ENCODE measurements around the gene GRIK5.

The GRIK5 gene

DNA sequence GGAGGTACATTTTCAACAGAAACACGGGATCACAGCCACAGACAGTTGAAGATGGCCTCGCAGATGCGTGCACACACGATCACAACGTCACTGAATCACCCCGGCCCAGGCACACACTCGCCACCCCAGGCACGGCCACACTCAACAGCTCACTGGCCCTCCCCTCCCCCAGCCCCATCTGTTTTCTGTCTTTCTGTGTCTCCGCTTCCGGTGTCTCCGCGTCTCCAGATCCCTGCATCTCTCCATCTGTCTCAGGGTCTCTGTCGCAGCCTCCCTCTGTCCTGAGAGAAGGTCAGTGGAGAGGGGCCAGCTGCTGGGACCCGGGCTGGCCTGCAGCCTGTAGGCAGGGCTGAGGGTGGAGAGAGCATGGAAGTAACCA is 72.2 kb downstream of the GRIK5 start (continued):
- TF ChIP-seq, protein P1, sequence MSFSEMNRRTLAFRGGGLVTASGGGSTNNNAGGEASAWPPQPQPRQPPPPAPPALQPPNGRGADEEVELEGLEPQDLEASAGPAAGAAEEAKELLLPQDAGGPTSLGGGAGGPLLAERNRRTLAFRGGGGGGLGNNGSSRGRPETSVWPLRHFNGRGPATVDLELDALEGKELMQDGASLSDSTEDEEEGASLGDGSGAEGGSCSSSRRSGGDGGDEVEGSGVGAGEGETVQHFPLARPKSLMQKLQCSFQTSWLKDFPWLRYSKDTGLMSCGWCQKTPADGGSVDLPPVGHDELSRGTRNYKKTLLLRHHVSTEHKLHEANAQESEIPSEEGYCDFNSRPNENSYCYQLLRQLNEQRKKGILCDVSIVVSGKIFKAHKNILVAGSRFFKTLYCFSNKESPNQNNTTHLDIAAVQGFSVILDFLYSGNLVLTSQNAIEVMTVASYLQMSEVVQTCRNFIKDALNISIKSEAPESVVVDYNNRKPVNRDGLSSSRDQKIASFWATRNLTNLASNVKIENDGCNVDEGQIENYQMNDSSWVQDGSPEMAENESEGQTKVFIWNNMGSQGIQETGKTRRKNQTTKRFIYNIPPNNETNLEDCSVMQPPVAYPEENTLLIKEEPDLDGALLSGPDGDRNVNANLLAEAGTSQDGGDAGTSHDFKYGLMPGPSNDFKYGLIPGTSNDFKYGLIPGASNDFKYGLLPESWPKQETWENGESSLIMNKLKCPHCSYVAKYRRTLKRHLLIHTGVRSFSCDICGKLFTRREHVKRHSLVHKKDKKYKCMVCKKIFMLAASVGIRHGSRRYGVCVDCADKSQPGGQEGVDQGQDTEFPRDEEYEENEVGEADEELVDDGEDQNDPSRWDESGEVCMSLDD (tag by site-specific recombination; IDR thresholded peaks at IDR 0.05): no peak
- TF ChIP-seq ZNF514 (tag by site-specific recombination; IDR thresholded peaks at IDR 0.05) (no peak), ZNF654 (tag by site-specific recombination; IDR thresholded peaks at IDR 0.05; ENCODE audit: low read depth) (no peak), ZBTB1 (tag by site-specific recombination; IDR thresholded peaks at IDR 0.05) (no peak), BCL11B (tag by site-specific recombination; IDR thresholded peaks at IDR 0.05; ENCODE audit: low read depth) (no peak), HOXA7 (CRISPR knock-in tag; IDR thresholded peaks at IDR 0.05; ENCODE audit: borderline replicate concordance) (no peak), ZNF19 (tag by site-specific recombination; IDR thresholded peaks at IDR 0.05; ENCODE audit: low read depth) (no peak), FEZF1 (tag by site-specific recombination; IDR thresholded peaks at IDR 0.05) (no peak), SP7 (tag by site-specific recombination; IDR thresholded peaks at IDR 0.05) (no peak), EGR2 (tag by site-specific recombination; IDR thresholded peaks at IDR 0.05; ENCODE audit: low read depth) (no peak)
- TF ChIP-seq, protein P2, sequence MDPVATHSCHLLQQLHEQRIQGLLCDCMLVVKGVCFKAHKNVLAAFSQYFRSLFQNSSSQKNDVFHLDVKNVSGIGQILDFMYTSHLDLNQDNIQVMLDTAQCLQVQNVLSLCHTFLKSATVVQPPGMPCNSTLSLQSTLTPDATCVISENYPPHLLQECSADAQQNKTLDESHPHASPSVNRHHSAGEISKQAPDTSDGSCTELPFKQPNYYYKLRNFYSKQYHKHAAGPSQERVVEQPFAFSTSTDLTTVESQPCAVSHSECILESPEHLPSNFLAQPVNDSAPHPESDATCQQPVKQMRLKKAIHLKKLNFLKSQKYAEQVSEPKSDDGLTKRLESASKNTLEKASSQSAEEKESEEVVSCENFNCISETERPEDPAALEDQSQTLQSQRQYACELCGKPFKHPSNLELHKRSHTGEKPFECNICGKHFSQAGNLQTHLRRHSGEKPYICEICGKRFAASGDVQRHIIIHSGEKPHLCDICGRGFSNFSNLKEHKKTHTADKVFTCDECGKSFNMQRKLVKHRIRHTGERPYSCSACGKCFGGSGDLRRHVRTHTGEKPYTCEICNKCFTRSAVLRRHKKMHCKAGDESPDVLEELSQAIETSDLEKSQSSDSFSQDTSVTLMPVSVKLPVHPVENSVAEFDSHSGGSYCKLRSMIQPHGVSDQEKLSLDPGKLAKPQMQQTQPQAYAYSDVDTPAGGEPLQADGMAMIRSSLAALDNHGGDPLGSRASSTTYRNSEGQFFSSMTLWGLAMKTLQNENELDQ (tag by site-specific recombination; IDR thresholded peaks at IDR 0.05; ENCODE audit: low read depth): no peak
- TF ChIP-seq, protein P3, sequence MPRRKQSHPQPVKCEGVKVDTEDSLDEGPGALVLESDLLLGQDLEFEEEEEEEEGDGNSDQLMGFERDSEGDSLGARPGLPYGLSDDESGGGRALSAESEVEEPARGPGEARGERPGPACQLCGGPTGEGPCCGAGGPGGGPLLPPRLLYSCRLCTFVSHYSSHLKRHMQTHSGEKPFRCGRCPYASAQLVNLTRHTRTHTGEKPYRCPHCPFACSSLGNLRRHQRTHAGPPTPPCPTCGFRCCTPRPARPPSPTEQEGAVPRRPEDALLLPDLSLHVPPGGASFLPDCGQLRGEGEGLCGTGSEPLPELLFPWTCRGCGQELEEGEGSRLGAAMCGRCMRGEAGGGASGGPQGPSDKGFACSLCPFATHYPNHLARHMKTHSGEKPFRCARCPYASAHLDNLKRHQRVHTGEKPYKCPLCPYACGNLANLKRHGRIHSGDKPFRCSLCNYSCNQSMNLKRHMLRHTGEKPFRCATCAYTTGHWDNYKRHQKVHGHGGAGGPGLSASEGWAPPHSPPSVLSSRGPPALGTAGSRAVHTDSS (tag by site-specific recombination; IDR thresholded peaks at IDR 0.05): no peak

DNA sequence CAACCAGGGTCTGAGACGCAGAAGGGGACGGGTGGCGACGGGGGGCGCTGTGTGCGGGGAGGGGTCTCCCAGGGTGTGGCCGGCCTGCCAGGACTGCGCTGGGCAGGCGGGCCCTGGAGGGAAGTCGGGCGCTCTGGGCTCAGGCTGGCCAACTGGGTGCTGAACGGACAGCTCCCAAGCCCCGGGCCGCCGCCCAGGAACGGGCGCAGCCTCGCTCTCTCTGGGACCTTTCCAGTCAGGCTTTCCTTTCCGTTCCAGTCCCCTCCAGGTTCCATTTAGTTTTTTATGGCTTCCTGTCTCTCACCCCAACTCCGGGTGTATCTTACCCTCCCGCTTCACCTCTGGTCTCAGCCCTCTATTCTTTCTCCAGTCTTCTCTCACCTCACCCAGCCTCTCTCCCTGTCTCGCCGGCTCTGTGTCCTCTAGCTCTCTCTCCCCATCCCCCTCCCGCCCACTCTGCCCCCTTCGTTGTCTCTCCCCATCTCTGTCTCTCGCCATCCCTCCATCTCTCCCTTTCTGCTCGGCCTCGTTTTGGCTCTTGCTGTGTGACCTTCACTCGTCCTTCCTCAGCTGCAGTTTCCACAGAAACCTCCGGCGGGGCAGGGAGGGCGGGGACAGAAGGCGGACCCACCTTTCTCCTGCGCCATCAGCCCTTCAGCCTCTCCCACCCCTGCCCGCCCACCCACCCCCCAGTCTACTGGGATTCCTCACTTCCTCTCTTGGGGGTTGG is 72.7 kb downstream of the GRIK5 start:
- ChIA-PET POLR2A (interaction anchor here (0.5 to 0.9 kb wide), 3 partner anchors 26 to 179 kb away, joined by 3 read pairs; partner anchors contain the start of gene ZNF574), CTCF (interaction anchor here (0.6 to 2.5 kb wide), 11 partner anchors 8 to 290 kb away, joined by 3 to 23 read pairs (median 4); no protein-coding TSS in a partner anchor)
- Histone ChIP-seq H3K36me3 (ENCODE audit: control insufficient read depth in 2 of 2, insufficient read depth in 1 of 2, low read length in 2 of 2) (no peaks in the 10 kb centered on the region), H3K4me1 (ENCODE audit: control insufficient read depth, insufficient read depth, low read length) (peaks cover 9% of the 10 kb centered on the region), H3K27ac (ENCODE audit: extremely low read depth, low read depth, low read length) (no peak overlapping the region), H3K9me3 (ENCODE audit: control insufficient read depth, insufficient read depth, low read depth, low read length) (no peaks in the 10 kb centered on the region), H3K4me3 (ENCODE audit: low read depth, low read length) (no peak overlapping the region)
- peak; percentile 82 for TF ChIP-seq ZBTB17 (tag by site-specific recombination; IDR thresholded peaks at IDR 0.05)
- TF ChIP-seq, protein P4, sequence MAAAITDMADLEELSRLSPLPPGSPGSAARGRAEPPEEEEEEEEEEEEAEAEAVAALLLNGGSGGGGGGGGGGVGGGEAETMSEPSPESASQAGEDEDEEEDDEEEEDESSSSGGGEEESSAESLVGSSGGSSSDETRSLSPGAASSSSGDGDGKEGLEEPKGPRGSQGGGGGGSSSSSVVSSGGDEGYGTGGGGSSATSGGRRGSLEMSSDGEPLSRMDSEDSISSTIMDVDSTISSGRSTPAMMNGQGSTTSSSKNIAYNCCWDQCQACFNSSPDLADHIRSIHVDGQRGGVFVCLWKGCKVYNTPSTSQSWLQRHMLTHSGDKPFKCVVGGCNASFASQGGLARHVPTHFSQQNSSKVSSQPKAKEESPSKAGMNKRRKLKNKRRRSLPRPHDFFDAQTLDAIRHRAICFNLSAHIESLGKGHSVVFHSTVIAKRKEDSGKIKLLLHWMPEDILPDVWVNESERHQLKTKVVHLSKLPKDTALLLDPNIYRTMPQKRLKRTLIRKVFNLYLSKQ (tag by site-specific recombination; IDR thresholded peaks at IDR 0.05; ENCODE audit: borderline replicate concordance): no peak
- TF ChIP-seq ZNF423 (tag by site-specific recombination; IDR thresholded peaks at IDR 0.05): no peak
- TF ChIP-seq, protein P5, sequence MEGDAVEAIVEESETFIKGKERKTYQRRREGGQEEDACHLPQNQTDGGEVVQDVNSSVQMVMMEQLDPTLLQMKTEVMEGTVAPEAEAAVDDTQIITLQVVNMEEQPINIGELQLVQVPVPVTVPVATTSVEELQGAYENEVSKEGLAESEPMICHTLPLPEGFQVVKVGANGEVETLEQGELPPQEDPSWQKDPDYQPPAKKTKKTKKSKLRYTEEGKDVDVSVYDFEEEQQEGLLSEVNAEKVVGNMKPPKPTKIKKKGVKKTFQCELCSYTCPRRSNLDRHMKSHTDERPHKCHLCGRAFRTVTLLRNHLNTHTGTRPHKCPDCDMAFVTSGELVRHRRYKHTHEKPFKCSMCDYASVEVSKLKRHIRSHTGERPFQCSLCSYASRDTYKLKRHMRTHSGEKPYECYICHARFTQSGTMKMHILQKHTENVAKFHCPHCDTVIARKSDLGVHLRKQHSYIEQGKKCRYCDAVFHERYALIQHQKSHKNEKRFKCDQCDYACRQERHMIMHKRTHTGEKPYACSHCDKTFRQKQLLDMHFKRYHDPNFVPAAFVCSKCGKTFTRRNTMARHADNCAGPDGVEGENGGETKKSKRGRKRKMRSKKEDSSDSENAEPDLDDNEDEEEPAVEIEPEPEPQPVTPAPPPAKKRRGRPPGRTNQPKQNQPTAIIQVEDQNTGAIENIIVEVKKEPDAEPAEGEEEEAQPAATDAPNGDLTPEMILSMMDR (tag by site-specific recombination; IDR thresholded peaks at IDR 0.05): no peak
- TF ChIP-seq ZNF324 (tag by site-specific recombination; IDR thresholded peaks at IDR 0.05): no peak
- TF ChIP-seq RBAK (tag by site-specific recombination; IDR thresholded peaks at IDR 0.05): no peak
- TF ChIP-seq, protein P6, sequence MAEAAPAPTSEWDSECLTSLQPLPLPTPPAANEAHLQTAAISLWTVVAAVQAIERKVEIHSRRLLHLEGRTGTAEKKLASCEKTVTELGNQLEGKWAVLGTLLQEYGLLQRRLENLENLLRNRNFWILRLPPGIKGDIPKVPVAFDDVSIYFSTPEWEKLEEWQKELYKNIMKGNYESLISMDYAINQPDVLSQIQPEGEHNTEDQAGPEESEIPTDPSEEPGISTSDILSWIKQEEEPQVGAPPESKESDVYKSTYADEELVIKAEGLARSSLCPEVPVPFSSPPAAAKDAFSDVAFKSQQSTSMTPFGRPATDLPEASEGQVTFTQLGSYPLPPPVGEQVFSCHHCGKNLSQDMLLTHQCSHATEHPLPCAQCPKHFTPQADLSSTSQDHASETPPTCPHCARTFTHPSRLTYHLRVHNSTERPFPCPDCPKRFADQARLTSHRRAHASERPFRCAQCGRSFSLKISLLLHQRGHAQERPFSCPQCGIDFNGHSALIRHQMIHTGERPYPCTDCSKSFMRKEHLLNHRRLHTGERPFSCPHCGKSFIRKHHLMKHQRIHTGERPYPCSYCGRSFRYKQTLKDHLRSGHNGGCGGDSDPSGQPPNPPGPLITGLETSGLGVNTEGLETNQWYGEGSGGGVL (tag by site-specific recombination; IDR thresholded peaks at IDR 0.05): peak; percentile 85
- peak; percentile 80 for TF ChIP-seq ZFHX2 (tag by site-specific recombination; conservative IDR thresholded peaks at IDR 0.05)
- TF ChIP-seq, protein P7, sequence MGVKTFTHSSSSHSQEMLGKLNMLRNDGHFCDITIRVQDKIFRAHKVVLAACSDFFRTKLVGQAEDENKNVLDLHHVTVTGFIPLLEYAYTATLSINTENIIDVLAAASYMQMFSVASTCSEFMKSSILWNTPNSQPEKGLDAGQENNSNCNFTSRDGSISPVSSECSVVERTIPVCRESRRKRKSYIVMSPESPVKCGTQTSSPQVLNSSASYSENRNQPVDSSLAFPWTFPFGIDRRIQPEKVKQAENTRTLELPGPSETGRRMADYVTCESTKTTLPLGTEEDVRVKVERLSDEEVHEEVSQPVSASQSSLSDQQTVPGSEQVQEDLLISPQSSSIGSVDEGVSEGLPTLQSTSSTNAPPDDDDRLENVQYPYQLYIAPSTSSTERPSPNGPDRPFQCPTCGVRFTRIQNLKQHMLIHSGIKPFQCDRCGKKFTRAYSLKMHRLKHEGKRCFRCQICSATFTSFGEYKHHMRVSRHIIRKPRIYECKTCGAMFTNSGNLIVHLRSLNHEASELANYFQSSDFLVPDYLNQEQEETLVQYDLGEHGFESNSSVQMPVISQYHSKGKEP (tag by site-specific recombination; IDR thresholded peaks at IDR 0.05): no peak
- TF ChIP-seq SCRT1 (tag by site-specific recombination; IDR thresholded peaks at IDR 0.05; ENCODE audit: borderline replicate concordance): no peak
